Stimulated activated naive CD8-positive, alpha-beta T cell treated with anti-CD3 and anti-CD28 coated beads, Interleukin-15, Interleukin-2, amounts not matched to agents 100 U/mL and 50 U/mL, for 24 hours (primary cell): Measurements from ENCODE around the gene CACNG1.
A peak's percentile ranks its signal among the peaks of the same experiment; 100 is the strongest.
"Not testable (repeated sequence)": the region's sequence is repeated elsewhere in the genome, so short reads cannot be mapped to it uniquely, and the experiment has no call there.

Source experiments
- ATAC-seq: fragments of 150-1000 bp; cut with Tn5 transposase; one replicate; pipeline ENCODE4 v1.10.0; 2021
- DNase-seq: peaks from one replicate; pipeline ENCODE4 v3.0.0; 2021

The CACNG1 gene

GRCh38 chr17:67025216-67025792, 19.1 kb upstream of the CACNG1 start:
- DNase-seq (no peak), ATAC-seq (no peak)

DNA sequence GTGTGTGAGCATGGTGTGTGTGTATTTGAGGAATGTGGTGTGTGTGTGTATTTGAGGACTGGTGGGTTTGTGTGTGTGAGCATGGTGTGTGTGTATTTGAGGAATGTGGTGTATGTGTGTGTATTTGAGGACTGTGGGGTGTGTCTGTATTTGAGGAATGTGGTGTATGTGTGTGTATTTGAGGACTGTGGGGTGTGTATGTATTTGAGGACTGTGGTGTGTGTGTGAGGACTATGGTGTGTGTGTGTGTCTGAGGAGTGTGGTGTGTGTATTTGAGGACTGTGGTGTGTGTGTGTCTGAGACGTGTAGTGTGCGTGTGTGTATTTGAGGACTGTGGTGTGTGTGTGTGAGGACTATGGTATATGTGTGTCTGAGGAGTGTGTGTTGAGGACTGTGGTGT, 18.0 kb upstream of the CACNG1 start:
- ATAC-seq = no peak

DNA sequence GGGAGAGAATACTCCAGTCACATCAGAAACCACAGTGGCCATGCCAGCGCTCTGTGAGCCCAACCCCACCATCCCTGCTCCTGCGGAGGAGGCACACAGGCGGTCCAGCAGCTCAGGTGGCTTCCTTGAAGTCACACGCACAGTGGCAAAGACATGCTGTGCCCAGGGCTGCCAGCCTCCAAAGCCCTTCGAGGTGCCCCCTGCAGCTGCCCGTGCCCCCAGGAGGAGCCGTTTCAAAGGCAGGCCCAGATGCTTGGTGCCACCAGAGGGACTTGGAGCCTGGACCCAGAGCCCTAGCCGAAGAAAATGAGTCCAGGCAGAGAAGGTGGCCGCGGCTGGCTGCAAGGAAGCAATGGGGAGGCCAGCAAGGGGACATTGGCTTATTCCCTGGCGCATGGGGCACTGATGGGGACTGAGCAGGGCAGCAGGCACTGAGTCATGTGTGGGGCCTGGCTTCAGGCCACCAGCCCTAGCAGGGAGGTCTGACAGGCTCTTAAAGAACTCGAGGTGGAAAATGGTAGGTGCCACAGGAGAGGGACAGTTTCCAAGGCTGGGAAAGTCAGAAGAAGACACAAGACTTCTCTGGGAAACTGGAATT, 17.2 kb upstream of the CACNG1 start:
- ATAC-seq = no peak
- no peak for DNase-seq

More for the DNA sequence above, 18.0 kb upstream of the CACNG1 start:
- DNase-seq = no peak

- ATAC-seq = no peak
- DNase-seq = no peak
Observed at GRCh38 chr17:67030641-67031040, 13.7 kb upstream of the CACNG1 start.

DNA sequence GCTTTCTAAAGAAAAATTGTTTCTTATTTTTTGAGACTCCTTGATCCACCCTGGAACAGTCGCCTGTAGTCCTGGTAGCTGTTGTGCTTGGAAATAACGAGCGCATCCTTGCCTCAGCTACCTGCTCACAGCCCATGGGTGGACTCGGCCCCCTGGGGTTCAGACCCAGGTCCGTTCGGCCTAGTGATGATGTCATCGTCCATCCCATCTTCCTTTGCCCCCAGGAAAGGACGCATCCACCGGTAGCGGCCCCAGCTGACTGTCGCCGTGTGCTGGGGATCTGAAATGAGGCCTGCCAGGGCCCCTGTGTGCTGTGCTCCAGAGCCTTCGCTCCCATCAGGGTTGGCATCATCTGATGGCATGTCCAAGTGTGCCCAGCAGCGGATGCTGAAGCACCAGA, 12.0 kb upstream of the CACNG1 start:
- no peak for DNase-seq
- no peak for ATAC-seq

DNA sequence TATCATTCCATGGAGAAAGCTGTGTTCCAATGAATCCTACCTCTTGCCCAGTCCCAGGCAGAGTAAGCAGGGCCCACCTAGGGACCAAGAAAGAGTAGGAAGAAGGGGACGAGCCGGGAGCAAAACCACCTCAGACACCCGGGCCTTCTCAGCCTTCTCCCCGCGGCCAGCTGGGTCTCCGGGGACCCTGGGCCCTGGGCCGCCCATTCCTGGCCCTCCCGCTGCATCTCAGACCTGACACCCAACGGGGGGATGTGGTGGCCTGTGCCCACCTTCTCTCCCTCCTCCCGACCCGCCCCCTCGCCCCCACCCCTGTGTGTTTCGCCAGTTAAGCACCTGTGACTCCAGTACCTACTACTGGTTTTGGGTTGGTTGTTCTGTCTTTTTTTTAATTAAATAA, 11.4 kb upstream of the CACNG1 start:
- DNase-seq (no peak), ATAC-seq (no peak)

DNA sequence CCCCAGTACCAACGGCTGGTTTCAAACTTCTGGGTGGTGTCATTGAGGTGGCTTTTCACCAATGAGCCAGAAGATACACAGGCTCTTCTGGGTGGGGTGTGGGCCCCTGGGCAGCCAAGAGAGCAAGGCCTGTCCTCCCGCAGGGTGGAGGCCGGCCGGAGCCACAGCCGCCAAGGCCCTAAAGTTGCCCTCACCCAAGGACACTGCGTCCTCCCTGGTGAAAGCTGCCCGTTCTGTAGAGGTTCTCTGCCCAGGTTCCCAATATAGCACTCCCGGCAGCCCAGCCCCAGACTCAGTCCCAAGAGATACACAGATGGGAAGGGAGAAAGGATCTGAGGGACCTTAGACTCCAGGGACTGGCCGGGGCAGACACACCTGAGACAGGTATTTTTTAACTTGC, 10.7 kb upstream of the CACNG1 start:
- ATAC-seq (no peak), DNase-seq (no peak)

DNA sequence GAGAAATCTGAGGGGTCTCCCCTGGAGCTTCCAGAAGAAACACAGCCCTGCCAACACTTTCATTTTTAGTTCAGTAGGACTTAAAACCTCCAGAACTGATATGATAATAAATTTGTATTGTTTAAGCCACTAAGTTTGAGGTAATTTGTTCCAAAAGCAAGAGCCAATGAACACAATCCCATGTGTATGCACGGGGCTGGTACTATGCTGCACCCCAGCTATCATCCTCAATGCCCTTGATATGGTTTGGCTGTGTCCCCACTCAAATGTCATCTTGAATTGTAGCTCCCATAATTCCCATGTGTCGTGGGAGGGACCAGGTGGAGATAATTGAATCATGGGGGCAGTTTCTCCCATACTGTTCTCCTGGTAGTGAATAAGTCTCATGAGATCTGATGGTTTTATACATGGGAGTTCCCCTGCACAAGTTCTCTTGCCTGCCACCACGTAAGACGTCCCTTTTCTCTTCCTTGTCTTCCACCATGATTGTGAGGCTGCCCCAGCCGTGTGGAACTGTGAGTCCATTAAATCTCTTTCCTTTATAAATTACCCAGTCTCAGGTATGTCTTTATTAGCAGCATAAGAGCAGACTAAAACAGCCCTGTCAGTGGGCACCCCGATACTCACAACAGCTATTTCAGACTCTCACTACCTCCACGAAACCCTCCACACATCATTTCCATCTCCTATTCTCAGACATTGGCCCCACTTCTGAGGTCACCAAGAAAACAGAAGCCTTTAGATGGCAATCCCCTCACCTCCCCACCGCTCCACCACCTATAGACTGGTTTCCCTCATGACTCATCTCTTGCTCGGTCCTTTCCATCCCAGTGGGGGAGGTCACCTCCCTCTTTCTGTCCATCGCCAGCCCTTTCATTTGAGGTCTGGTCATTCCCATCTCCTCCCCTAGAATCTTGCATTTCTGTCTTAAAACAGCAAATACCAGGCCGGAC, 8.9 kb upstream of the CACNG1 start:
- peak; percentile 37 for DNase-seq
- ATAC-seq = peak; percentile 80

DNA sequence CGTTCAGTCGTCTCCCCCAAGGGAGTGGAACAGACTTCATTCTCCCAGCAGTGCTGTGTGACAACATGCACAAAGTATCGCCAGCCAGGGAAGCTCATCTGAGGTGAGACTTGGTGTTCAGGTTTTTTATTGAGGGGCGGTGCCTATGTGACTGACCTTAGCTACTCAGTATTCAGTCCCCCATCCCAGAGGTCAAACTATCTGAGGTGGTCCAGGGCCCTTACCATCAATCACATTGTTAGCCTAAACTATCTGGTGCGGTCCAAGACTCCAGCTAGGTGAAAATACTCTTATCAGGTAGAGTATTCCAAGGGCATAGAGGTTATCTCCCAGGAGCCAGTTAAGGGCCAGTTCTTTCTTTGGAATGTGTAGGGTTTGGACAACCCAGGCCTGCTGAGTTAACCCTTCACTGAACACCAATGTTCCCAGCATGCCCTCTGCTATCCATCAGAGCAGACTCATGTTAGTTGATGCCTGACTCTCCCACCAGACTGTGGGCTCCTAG, 5.4 kb upstream of the CACNG1 start:
- no peak for DNase-seq
- no peak for ATAC-seq

DNA sequence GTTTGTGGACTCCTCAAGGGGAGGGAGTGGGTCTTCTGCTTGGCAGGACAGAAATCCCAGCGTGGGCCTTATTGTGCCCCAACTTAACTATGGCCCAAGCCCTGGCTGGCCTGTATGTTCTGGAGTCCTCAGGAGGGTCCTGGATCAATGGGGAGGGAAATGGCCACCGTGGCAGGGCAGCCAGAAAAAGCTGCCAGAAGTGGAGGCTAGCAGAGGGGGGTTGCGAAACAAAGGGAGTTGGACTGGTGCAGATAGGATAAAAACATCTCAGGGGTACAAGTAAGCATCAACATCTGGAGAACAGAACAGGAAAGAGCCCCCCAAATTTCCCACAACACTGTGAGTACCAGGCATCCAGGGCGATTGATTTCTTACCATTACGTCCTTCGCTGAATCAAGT, 3.7 kb upstream of the CACNG1 start:
- no peak for DNase-seq

DNA sequence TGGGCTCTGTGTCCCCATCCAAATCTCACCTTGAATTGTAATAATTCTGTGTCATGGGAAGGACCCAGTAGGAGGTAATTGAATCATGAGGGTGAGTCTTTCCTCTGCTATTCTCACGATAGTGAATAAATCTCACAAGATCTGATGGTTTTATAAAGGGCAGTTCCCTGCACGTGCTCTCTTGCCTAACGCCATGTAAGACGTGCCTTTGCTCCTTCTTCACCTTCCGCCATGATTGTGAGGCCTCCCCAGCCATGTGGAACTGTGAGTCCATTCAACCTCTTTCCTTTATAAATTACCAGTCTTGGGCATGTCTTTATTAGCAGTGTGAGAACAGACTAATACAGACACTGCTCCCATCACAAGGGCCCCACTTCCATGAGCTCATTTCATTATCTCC, 3.2 kb upstream of the CACNG1 start:
- not testable (repeated sequence) for DNase-seq, ATAC-seq

More for the DNA sequence above, 3.7 kb upstream of the CACNG1 start:
- ATAC-seq = no peak

DNA sequence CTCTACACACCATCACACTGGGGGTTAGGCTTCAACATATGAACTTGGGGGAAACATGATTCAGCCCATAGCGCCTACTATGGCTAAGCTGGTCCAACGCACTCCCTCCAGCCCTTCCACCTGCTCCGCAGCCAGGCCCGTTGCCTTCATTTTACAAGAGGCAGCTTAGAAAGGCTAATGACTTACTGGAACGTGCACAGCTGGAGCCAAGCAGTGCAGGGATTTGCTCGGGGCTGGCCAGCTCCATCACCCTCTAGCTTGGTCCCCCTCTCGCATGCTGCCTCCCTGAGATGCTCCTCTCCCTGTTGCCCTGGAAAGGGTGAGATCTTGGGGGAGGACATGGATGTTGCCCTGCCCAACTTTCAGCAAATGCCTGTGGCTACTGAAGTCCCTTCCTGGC, 2.8 kb upstream of the CACNG1 start:
- no peak for ATAC-seq

DNA sequence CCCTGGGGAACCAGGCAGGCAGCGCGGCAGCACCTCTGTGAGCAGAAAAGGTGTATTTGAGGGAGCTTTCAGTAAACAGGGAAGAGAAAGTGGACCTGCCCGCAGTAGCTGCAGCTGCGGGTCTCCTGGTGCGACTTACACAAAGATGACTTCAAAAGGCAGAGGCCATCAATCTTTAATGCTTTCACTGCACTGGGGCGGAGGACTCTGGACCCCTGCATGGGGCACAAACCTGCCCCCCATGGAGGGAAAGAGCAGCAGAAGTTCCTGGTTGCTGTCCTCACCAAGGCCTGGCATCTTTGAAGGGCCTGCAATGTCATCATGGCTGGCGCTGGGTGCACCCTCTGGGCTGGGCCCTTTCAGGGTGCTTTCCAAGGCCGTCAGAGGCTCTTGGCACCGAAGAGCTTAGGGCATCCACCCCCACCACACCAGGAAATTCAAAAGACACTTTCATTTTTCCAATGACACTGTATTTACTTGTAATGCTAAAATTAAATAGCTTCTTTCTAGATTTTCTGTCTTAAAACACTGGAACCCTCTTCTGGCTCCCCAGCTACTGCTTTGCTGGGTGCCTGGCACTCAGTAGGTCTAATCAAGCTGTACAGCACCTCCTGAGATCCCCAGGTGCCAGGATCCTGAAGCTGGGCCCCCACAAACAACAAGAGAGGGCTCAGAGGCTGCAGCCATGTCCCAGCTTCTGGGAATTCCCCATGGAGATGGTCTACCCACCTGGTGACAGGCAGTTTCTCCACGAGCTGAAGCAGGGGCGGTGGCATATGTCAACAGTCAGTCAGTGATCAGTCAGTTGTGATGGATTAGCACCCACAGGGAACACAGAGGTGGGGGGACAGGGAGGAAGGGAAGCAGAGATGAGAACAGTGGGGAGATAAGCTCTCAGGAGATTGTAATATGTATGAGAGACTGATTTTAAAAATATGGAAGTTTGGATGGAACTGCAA, 2.1 kb upstream of the CACNG1 start:
- DNase-seq = no peak

More for the DNA sequence above, 2.8 kb upstream of the CACNG1 start:
- DNase-seq = no peak

DNA sequence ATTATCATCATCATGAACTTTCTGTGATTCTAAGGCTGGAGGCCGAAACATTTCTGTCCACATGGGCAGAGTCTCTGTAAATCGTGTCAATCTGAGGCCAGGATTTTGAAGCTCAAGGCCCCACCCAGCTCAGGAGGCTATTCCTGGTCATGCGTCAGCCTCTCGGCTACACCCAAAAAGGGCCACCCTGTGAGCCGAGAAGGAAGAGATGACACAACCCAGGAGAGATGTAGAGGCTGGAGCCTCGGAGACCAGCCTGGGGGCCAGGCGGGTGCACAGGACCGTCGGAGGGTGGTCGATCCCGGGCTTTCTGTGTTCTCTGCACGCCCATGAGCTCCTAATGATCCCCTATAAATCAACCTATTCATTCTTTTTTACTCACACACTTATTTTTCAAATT, 1.1 kb upstream of the CACNG1 start:
- DNase-seq (no peak), ATAC-seq (no peak)

More for the DNA sequence above, 2.1 kb upstream of the CACNG1 start:
- no peak for ATAC-seq

- DNase-seq (no peak), ATAC-seq (no peak)
Observed at GRCh38 chr17:67044940-67045339, 586 bp downstream of the CACNG1 start.

GRCh38 chr17:67046398-67046797, 2.0 kb downstream of the CACNG1 start:
- ATAC-seq (no peak), DNase-seq (no peak)

- DNase-seq = no peak
- no peak for ATAC-seq
Observed at GRCh38 chr17:67047382-67047781, 3.0 kb downstream of the CACNG1 start.

- DNase-seq = no peak
- no peak for ATAC-seq
Observed at GRCh38 chr17:67049025-67049739, 4.8 kb downstream of the CACNG1 start.

DNA sequence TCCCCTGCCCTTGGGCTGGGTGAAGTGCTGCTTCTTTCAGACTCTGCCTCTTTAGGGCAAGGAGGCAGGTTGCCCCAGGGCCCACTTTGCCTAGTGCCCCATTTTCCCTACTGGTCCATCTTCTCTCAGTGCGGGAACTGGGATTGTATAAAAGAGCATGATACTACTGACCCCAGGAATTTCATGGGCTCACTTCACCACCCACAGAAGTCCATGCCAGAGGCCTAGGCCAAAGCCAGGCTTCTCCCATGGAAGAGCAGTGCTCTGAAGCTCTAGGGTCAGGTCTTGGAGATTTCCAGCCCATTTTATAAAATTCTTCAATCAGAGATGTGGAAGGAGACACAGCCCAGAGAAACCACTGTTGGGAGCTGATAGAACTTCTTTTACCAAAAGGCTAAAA, 5.7 kb downstream of the CACNG1 start:
- DNase-seq = no peak
- no peak for ATAC-seq

DNA sequence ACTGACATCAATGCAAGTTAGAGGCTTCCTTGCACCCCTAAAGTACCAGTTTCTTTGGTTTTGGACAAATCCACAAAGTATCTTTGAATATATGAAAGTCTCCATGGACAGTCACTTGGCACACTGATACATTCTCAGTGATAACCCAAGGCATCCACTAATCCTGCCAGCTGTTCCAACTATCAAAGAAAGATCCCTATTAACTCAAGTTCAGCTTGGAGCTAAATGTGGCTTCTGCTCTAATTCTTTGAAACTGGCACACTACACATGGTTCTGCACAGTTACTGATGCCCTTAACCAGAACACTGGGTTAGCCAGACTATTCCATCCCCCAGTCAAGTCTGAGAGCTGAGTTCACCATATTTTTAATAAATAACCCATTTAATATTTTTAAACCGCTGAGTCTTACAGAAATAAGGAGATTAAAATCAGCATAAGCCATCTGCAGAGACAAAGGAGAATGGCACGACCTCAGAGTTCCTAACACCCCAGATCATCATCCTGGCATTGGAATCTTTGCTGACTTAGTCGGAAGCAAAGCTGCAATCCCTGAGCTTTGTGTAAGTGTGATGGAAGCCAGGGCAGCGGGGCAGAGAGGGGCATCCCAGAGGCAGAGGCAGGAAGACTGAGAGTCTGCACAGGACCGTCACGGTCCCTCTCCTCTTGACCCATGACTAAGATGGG, 6.3 kb downstream of the CACNG1 start:
- ATAC-seq (no peak), DNase-seq (no peak)

- ATAC-seq = no peak
Observed at GRCh38 chr17:67051155-67051538, 6.8 kb downstream of the CACNG1 start.

More at GRCh38 chr17:67051155-67051538, 6.8 kb downstream of the CACNG1 start:
- no peak for DNase-seq
